ENCODE results near the gene ANKRD13B. TPM values are rescaled to one million over a fixed set of nuclear protein-coding genes. Genes with fewer than 3 reads are reported as not detected.

The ANKRD13B gene
- total and polyA plus RNA-seq, 2 donors (not counting 1 experiment from before 2014, with no cell fraction given), result 1.6 to 2.8 TPM

DNA sequence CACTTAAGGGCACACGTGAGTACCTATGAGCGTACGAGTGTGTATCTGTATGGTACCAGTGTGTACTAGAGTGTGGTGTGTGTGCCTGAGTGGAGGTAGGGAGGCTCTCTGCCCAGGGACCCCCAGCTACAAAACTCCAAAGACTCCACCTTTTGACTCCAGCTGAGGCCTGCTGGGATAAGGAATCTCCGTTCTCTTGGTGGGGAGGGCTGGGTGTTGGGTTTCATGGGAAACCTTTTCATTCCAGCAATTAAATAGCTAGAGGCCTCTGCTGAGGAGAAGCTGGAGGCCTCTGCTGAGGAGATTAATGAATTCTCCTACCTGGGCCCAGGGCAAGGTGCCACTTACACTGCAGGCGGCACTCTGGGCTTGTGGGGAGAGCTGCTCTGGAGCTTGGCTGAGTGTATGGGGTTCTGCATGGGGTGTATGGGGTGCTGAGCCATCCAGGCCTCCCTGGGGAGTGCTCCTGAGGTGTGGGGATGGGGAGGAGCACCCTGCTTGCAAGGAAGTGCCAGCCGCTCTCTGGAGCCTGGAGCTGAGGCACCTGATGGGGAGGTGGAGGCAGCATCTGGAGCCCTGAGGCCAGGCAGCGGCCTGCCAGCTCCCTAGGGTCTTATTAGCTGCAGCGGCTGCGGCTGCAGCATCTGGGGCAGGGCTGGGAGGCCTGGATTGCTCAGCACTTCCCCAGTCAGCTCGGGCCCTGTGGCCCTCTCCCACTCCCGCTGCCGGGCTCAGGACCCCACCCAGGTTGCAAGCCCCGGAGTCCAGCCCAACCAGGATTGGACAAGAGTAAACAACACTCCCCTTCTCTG, 4.6 kb downstream of the ANKRD13B start:
- intact Hi-C loops (cut with micrococcal nuclease), result no loop called here
- H3K4me3 ChIP-seq (ENCODE audit: control extremely low read depth in 1 of 5, extremely low read depth in 1 of 5, insufficient read depth in 1 of 5, low read depth in 2 of 5, low read length in 4 of 5), result no peak overlapping the region
- WGBS (ENCODE audit: insufficient coverage), result 97% methylated on average over 7 of the region's 13 CpGs
- Mint-ChIP-seq H3K9me3 (ENCODE audit: insufficient read depth) (no peaks in the 10 kb centered on the region), H3K4me1 (peaks cover 10% of the 10 kb centered on the region), H3K4me3 (no peak overlapping the region), H3K27me3 (no peaks in the 10 kb centered on the region), H3K27ac (no peak overlapping the region)
- H3K4me2 ChIP-seq (replicated peaks; ENCODE audit: low read depth, low read length, poor library complexity, severe bottlenecking), result no peak overlapping the region
- no peak overlapping the region for H2AFZ ChIP-seq (ENCODE audit: insufficient read depth, low read depth, low read length, poor library complexity, severe bottlenecking)
- TF ChIP-seq EZH2 (IDR thresholded peaks at IDR 0.05; ENCODE audit: borderline replicate concordance, insufficient read depth, low read depth, low read length, poor library complexity, severe bottlenecking) (no peak), CTCF (IDR thresholded peaks at IDR 0.05) (no peak)
- H3K79me2 ChIP-seq (ENCODE audit: control insufficient read depth, insufficient read depth, low read length), result no peaks in the 10 kb centered on the region
- CTCF ChIA-PET, result interaction anchor here (0.9 to 2.2 kb wide), 6 partner anchors 10 to 20 kb away, joined by 3 to 7 read pairs (median 4); no protein-coding TSS in a partner anchor
- no peaks in the 10 kb centered on the region for H3K36me3 ChIP-seq (replicated peaks in 1 of 2; ENCODE audit: control extremely low read depth in 1 of 2, control insufficient read depth in 1 of 2, extremely low read depth in 1 of 2, insufficient read depth in 2 of 2, low read length in 1 of 2)
- no peaks in the 10 kb centered on the region for H4K20me1 ChIP-seq (ENCODE audit: control insufficient read depth, insufficient read depth, low read length, poor library complexity, severe bottlenecking)
- H3K27ac ChIP-seq (ENCODE audit: low read length in 2 of 2), result no peak overlapping the region
- H3K4me1 ChIP-seq (ENCODE audit: control insufficient read depth in 2 of 2, insufficient read depth in 2 of 2, low read length in 2 of 2), result peaks cover 10 to 13% of the 10 kb centered on the region in 2 donors
- peaks cover 0 to 7% (median 2%) of the 10 kb centered on the region in 4 experiments for H3K27me3 ChIP-seq (replicated peaks in 1 of 4; ENCODE audit: control extremely low read depth in 1 of 4, control insufficient read depth in 3 of 4, insufficient read depth in 4 of 4, low read length in 3 of 4)
- POLR2A ChIA-PET, result no interaction called here
- ATAC-seq (ENCODE audit: low read depth) (no peak), DNase-seq (no peak)
- no peak overlapping the region for H3K9ac ChIP-seq (ENCODE audit: low read length)
- H3K9me3 ChIP-seq (ENCODE audit: control extremely low read depth in 1 of 3, control insufficient read depth in 2 of 3, insufficient read depth in 1 of 3, low read length in 2 of 3), result no peaks in the 10 kb centered on the region

- Histone ChIP-seq H2AFZ (ENCODE audit: insufficient read depth, low read depth, low read length, poor library complexity, severe bottlenecking) (no peak overlapping the region), H3K79me2 (ENCODE audit: control insufficient read depth, insufficient read depth, low read length) (no peaks in the 10 kb centered on the region), H3K4me2 (replicated peaks; ENCODE audit: low read depth, low read length, poor library complexity, severe bottlenecking) (no peak overlapping the region), H3K9ac (ENCODE audit: low read length) (no peak overlapping the region), H3K4me3 (ENCODE audit: control extremely low read depth in 1 of 5, extremely low read depth in 1 of 5, insufficient read depth in 1 of 5, low read depth in 2 of 5, low read length in 4 of 5) (no peak overlapping the region), H3K27me3 (replicated peaks in 1 of 4; ENCODE audit: control extremely low read depth in 1 of 4, control insufficient read depth in 3 of 4, insufficient read depth in 4 of 4, low read length in 3 of 4) (no peaks in the 10 kb centered on the region), H3K9me3 (ENCODE audit: control extremely low read depth in 1 of 3, control insufficient read depth in 2 of 3, insufficient read depth in 1 of 3, low read length in 2 of 3) (no peaks in the 10 kb centered on the region), H4K20me1 (ENCODE audit: control insufficient read depth, insufficient read depth, low read length, poor library complexity, severe bottlenecking) (no peaks in the 10 kb centered on the region), H3K36me3 (replicated peaks in 1 of 2; ENCODE audit: control extremely low read depth in 1 of 2, control insufficient read depth in 1 of 2, extremely low read depth in 1 of 2, insufficient read depth in 2 of 2, low read length in 1 of 2) (no peaks in the 10 kb centered on the region), H3K4me1 (ENCODE audit: control insufficient read depth in 2 of 2, insufficient read depth in 2 of 2, low read length in 2 of 2) (no peaks in the 10 kb centered on the region), H3K27ac (ENCODE audit: low read length in 2 of 2) (no peak overlapping the region)
- H3K9me3 Mint-ChIP-seq (ENCODE audit: insufficient read depth), result no peaks in the 10 kb centered on the region
- WGBS (ENCODE audit: insufficient coverage), result 82% methylated on average over 3 of the region's 6 CpGs
- ATAC-seq (ENCODE audit: low read depth) (no peak), DNase-seq (no peak)
- H3K27me3 Mint-ChIP-seq, result no peaks in the 10 kb centered on the region
- H3K4me3 Mint-ChIP-seq, result no peak overlapping the region
- ChIA-PET CTCF (interaction anchor here (0.6 kb wide), 1 partner anchor 231 kb away, joined by 4 read pairs; no protein-coding TSS in a partner anchor), POLR2A (no interaction called here)
- H3K4me1 Mint-ChIP-seq, result no peaks in the 10 kb centered on the region
- intact Hi-C loops (cut with micrococcal nuclease), result no loop called here
- no peak overlapping the region for H3K27ac Mint-ChIP-seq
- no peak for TF ChIP-seq EZH2 (IDR thresholded peaks at IDR 0.05; ENCODE audit: borderline replicate concordance, insufficient read depth, low read depth, low read length, poor library complexity, severe bottlenecking)
- TF ChIP-seq CTCF (IDR thresholded peaks at IDR 0.05), result no peak
These were observed 10.3 kb downstream of the ANKRD13B start for GRCh38 chr17:29603109-29603674.
